Measurements from ENCODE around the gene COX7A2.

The COX7A2 gene

DNA sequence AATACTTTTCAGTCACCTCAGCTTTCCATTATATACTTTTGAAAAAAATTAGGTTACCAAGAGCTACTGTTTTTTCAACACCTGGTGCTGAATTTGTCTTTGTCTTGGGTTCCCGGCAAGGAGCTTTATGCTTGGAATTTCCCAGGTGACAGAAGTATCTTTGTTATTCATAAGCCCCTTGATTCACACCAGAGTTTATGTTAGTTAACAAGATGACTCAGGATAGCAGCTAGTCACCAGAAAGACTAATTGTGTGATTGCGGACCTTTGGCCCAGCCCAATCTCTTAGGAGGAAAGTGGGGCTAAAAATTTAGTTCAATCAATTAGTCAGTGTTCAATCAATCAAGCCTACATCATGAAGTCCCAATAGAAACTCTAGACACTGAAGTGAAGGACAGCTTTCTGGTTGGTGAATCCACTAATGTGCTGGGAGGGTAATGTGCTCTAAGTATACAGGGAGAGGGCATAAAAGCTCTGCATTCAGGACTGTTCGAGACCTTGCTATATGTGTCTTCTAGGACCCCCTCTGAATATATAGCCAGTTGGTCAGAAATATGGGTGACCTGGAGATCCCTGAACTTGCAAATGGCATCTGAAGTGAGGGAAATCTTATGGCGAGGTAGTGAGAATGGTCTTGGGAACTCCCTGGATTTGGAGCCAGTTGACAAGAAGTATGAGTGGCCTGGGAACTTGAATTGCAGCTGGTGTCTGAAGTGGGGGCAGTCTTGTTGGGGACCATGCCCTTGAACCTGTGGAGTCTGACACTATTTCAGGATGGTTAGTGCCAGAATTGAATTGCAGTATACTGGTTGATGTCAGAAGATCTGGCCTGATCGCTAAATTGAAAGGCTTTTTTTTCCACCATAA is 24.8 kb upstream of the COX7A2 start:
- DNase-seq (ENCODE audit: low spot score): no peak

DNA sequence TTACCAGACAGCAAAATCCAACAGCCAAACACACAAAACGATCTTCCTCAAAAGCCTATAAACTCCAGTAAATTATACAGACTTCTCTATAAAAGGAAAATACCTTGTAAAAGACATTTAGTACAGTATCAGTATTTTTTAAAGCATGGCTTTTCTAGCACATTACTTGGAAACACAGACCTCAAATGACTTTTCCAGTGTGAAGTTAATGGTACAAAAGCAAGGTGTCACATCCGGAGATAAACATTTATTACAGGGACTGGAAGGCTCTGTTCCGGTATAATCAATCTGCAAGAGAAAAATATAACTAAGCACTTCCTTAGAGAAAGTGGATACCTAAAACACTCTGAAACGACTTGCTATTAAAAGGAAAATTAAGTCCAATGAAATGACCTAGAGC is 23.9 kb upstream of the COX7A2 start:
- DNase-seq (ENCODE audit: low spot score): no peak

DNA sequence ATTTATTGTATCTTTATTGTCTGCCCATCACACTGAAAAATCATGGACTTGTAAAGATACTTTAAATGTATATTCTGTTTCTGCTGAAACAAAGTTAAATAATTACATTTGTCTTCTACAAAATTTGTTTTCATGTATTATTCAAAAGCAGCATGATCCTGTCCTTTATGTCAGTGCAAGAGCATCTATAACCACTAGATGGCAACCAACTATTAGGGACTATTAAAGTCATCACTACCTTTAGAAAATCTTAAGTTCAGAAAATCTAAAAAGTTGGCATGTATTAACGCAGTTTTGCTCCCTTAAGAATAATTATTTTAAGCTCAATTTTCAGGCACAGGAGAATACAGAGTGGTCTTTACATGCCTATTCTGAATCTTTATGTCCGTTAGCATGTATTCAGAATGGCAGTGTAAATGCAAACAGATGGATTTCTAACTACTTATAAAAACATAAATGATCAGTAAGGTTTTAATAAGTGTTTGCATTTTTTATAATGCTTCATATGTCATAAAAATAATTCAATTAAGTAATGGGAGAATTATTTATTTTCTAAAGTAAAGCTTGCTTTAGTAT is 23.2 kb upstream of the COX7A2 start:
- peak; percentile 37 for DNase-seq (ENCODE audit: low spot score)

DNA sequence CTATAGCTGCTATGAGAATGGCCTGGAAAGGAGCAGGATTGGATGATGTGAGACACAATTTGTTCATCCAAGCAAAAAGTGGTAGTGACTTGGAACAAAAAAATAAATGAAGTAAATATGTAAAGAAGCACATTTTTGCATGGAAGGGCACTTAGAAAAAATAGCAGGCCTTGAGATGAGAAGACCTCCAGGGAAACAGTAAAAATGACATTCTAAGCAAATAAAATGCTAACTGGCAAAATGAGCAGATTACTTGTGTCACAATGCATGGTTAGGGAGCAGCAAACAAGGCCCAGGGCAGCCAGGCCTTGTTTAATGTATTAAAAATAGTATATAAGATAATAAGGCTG is 19.8 kb upstream of the COX7A2 start:
- DNase-seq (ENCODE audit: low spot score): no peak

DNA sequence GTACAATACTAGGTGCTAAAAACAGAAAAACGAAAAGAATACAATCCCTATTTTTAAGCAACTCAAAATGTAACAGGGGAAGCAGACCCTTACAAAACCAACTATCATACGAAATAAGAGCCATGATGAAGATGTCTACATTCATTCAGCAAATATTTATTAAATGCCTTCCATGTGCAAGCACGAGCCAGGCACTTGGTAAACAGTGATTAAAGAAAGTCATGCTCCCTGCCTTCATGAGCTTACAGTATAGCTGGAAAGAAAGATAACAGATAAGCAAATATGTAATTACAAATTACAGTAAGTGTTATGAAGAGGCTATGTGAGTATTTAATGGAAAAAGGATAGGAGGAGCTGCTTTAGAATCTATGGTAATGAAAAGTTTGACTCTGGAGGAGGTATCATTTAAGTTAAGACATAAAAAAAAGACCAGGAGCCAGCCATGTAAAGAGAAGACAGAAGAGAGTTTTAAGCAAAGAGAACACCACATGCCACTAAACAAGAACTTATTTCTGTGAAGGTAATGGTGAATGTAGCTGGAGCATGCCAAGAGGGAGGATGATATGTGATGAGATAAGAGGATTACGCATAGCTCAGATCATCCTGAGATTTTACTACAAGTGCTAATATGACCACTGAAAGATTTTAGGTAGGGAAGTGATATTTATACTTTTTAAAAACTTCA is 19.3 kb upstream of the COX7A2 start:
- DNase-seq (ENCODE audit: low spot score): no peak

DNA sequence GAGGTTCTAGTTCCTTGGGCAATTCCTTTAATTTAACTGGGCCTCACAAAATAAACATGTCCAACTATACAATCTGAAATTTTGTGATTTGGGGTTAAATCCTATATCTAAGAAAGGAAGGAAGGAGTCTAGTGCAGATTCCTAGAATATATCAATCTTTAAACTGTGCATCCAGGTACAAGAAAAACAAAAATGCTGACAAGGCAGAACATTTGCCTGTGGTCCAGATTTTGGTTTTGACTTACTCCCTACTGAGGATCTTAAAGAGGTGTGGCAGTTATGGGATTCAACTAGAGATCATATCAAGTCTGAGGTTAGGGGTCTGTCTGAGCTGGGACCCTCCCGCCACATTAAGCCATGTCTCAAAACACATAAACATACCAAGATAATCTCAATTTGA is 17.7 kb upstream of the COX7A2 start:
- DNase-seq (ENCODE audit: low spot score): no peak

DNA sequence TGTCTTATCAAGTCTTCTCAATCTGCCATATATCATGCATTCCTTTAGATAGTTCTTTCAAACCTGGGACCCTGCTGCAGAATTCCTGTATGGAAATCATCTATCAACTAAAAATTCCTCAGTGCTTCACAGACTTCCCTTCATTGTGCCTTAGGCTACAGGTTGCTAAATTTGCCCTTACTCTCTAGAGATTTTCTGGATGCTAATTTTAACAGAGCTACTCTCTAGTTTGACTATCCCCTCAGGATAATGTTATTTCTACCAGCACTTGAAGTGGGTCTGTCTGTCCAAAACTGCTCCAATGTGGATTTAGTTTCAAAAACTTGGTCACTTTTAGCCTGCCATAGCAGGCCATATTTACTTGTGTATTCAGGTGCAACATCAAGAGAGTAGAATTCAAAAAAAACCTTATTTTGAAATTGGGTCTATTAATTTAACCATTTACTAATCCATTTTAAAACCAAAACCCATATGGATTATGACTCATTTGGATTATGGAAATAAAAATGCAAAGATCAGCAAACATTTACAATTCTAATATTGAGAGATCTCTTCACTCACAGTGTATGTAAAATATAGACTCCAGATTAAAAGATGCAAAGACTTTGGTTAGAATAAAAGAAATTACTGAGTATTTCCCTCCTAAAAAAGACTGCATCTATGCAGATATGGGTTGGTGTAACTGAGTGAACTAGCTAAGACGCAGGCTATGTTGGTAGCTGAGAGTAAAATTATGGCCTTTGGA is 13.9 kb upstream of the COX7A2 start:
- DNase-seq (ENCODE audit: low spot score): no peak

DNA sequence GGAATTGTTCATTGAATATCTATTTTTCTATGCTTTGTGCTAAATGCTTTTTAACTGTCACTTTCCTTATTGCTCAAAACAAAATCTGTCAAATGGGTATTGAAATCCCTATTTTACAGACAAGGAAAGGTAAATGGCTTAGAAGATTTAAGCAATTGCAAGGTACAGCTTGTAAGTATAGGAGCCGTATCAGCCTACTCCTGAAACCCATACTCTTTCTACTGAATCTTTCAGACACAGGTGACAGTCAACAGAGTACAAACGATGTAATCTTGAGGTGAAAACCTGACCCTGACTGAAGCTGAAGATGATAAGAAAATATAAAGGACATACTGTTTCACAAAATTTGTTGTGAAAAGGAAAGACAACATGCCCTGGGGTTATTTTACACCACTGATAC is 7.0 kb upstream of the COX7A2 start:
- DNase-seq (ENCODE audit: low spot score): no peak

DNA sequence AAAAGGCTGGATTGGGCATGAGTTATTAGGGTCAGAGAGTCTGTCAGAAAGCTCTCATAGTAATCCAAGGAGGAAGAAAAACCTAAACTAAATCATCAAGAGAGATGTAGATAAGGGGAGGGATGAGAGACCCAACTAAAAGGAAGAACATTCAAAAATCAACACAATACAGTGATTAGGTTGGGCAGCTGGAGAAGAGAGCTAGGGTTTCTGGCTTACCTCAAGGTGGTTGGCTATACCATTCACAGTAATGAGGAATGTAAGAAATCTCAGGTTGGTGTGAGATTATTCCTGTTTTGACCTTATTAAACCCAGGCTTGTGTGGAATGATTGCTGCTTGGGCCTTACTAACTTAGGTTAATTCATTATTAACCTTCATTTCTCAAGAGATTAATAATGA is 6.2 kb upstream of the COX7A2 start:
- DNase-seq (ENCODE audit: low spot score): no peak

DNA sequence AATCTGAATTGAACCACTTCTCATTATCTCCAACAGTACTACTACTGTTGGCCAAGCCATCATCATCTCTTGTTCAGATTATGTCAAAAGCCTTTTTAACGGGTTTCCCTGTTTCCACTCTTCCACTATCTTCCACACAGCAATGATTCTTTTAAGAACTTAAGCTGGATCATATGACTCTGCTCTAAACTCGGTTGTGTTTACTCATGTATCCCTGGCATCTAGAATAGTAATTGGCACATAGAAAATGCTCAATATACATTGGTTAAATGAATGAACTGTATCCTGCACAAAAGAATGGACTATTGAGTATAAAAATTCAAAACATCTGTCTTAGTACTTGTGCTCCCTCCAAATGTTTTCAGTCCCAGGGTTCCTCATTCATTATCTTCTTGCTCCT is 2.8 kb upstream of the COX7A2 start:
- DNase-seq (ENCODE audit: low spot score): no peak

DNA sequence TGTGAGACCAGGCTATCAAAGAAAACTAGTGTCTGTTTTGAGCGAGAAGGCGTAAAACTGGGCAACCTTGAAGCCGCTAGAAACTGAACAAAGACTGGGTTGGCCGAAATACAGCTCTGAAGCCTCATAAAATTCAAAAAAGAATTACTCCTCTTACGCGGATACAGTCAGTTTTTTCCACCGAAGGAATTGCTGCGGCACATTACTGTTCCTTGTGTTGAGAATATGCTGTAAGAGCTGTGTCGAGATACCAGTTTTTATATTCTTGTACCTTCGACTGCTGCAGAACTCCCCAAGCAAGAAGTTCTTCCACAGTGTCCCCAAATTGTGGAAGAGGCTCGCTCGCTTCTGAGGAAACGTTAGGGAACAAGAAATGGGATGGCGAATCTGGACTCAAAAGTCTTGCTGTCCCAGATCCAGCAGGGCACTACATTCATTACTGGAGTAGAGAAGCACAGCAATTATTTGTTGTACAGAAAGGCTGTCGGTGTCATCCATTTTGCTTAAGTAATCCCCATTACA is 523 bp upstream of the COX7A2 start:
- no peak for DNase-seq (ENCODE audit: low spot score)

DNA sequence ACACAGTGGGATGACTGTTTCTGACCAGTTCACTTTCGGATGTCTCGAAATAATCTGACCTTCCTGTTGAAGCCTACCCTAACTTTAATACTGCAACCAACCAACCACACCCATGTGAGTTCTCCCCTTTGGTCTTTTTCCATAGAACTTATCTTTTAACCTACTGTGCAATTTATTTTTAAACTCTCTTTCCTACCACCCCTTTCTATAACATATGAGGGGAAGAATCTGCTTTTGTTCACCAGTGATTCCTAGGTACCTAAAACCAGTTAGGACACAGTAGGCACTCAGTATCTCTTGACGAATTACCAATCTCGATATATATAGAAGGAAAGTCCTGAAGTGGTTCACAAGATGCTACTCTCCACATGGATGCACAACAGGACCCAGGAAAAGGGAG is 7.0 kb downstream of the COX7A2 start:
- DNase-seq (ENCODE audit: low spot score): no peak

DNA sequence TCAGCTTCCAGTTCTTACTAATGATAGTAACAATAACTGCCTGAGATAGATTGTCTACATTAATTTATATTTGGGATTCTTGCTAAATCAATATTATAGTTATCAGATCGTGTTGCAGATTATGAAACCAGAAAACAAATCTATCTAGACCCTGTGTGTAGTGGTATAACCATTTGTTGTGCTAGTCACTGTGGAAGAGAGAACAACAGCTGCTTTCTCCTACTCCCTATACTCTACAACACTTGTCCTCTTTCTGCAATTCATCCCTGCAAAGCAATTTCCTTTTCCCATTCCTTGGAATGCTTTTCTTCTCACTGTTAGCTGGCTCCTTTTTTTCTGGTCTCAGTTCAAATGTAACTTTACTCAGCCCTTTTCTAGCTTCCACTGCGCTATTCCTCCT is 8.3 kb downstream of the COX7A2 start:
- DNase-seq (ENCODE audit: low spot score): no peak

DNA sequence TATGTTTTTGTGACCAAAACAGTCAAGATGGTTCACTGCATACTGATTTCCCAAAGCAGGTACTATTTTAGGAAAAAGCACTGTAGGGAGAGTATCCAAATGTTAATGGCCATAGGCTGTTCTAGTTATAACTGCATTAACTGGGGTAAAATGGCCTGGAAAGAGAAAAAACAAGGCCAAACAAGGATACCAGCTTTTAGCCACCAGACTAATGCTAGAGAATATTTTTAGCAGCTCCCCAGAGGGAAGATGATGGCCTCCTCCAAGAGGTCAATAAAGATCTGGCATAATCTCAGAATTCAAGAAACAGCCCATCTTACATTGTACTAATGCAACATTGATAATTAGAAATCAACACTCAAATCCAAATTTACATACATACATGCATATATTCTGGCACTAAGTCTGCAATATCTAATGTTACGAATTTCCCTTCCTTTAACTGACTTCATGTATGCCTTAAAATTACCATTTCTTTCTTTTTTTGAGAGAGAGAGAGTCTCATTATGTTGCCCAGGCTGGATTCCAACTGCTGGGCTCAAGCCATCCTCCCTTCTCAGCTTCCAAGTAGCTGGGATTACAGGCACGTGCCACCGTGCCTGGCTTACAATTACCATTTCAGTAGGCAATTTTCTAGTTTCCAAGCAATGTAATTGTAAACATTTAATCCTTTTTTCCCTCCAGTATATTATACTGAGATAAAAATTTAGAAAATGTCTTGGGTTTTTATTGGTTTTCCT is 9.3 kb downstream of the COX7A2 start:
- no peak for DNase-seq (ENCODE audit: low spot score)

DNA sequence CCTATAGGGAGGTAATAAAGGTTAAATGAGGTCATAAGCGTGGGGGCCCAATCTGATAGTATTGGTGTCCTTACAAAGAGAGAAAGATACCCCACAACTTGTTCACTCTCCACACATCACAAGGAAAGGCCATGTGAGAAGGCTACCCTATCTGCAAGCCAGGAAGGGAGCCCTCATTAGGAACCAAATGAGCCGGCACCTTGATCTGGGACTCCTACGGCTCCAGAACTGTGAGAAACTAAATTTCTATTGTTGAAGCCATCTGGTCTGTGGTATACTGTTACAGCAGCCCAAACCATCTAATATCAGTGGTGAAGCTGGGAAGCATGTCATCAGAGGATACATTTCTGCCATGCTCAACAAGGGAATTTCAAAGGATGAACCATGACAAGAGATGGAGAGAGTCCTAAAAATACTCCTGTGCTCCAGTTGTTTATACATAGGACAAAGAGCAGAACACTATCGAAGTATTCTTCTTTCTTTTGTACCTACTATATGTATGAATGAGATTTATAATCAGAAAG is 10.4 kb downstream of the COX7A2 start:
- no peak for DNase-seq (ENCODE audit: low spot score)

DNA sequence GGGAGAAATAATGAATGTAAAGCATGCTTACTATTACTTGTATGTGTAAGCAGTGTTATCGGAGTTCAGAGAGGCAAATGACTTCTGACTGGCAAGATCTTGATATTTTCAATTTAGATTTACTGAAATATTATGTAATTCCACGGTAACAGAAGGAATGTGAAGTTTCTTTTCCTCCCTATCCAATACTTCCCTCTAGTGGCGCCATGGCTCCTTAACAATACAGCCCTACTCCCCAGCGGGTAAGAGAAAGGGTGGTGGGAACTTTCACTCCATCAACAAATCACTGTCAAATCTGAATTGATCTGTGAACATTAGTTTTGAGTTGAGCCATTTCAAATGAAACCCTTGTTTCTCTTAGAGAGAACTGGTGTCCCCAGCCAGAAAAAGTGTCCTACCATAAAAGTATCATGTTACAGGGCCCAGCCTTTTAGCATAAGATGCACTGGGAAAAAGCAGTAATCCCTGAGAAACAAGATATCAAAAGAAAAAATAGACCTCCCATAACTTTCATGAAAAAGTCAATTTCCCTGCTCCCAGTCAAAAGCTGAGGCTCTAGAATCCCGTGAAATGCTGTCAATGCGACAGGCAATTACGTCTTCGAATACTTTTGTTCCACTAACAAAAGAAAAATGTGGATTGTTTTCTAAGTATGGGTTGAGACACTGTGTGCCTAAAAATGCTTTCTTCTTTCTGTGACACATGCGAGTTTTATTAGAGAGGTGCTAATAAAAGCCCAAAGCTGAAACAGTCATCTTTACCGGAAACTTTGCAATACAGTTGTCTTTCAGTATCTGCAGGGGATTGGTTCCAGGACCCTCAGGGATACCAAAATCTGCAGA is 12.9 kb downstream of the COX7A2 start:
- DNase-seq (ENCODE audit: low spot score): peak; percentile 49

DNA sequence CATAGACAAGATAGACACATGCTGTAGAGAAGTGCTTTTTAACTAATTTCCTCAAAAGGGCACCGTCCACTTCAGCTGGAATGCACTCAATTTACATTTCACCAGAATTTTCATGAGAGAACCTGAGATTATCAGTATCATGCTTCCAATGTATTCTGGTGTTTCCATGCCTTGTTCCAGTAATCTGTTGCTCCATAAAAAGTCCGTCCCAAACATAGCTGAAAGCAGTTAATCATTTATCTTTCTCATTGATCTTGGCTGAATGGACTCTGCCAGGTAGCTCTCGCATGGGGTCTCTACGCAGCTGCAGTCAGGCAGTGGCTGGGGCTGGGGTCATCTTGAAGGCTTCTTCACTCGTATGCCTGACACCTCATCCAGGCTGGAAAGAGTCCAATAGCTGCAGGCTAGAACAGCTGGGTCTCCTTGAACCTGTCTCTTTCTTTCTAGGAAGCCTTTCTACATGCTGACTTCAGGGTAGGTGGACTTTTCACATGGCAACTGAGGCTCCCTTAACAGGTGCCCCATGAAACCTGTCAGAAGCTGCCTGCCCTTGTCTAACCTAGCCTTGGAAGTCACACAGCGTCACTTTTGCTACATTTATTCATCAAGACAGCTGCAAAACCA is 19.2 kb downstream of the COX7A2 start:
- DNase-seq (ENCODE audit: low spot score): no peak

DNA sequence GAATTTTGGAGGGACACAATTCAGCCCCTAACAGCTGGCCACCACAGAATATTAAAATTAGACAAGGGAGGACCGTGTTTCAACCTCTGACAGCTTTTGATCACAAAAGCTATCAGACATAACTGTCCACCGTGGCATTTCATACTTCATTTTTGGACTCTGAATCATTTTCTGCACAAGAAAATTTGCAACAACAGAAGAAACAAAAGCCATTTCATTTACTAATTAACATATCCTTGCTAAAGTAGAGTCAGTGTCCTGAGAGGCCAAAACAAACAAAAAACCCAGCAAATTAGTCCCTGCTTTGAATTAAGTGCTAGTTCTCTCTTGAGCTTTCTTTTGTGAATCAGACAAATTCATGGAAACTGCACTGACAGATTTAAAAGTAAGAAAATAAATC is 20.2 kb downstream of the COX7A2 start:
- DNase-seq (ENCODE audit: low spot score): no peak

DNA sequence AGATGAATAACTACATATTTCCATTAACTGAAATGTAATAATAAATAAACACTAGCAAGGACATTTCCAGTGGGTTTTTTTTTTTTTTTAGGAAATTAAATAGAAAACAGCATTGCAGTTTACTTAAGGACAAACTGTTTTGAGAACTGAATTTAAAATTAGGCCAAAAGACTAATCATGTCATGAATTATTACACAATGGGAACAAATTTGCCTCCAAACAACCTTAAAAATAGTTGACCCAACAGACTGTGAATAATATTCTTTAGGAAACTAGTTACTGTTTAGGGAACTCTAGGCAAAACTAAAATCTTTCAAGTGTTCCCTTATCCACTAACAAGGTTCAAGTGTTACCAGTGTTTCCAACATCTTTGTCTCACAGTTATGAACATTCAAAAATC is 21.3 kb downstream of the COX7A2 start:
- no peak for DNase-seq (ENCODE audit: low spot score)

DNA sequence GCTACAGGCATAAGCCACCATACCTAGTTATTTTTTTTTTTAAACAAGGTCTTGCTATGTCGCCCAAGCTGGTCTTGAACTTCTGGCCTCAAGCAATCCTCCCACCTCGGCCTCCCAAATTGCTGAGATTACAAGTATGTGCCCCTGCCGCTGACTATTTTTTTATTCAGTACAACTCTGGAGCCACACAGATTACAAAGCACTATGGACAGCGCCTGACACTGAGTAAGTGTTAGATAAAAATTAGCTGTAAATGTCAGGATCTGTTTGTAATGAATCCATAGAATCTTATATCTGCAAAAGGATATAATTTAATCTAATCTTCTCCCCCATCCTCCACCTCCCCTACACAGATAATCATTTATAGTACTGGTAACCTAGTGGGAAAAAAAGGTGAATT is 22.5 kb downstream of the COX7A2 start:
- DNase-seq (ENCODE audit: low spot score): no peak

All from SK-N-DZ (cell line).